Suprapubic skin (tissue), 4 donors: ENCODE data around the gene MYOM1. TPM values are rescaled to one million over a fixed set of nuclear protein-coding genes. Genes with fewer than 3 reads are reported as not detected.
"Not testable (repeated sequence)": the region's sequence is repeated elsewhere in the genome, so short reads cannot be mapped to it uniquely, and the experiment has no call there.

Source experiments
- DNase-seq, 2 donors: peaks; one replicate each; pipeline ENCODE4 v3.0.0-alpha.2; 2019; ENCODE audit warnings: low spot score in 2 of 2
- H3K27ac ChIP-seq: fragments of 200-600 bp; sonication (generic); one replicate; pipeline ENCODE4 v1.5.1; 2019
- H3K27me3 ChIP-seq: fragments of 200-600 bp; sonication (generic); one replicate; pipeline ENCODE4 v1.5.1; 2019
- H3K36me3 ChIP-seq: fragments of 200-600 bp; sonication (generic); one replicate; pipeline ENCODE4 v1.5.1; 2019
- H3K4me1 ChIP-seq: fragments of 200-600 bp; sonication (generic); one replicate; pipeline ENCODE4 v1.5.1; 2019
- H3K4me3 ChIP-seq: fragments of 200-600 bp; sonication (generic); one replicate; pipeline ENCODE4 v1.5.1; 2019; ENCODE audit warnings: mild to moderate bottlenecking
- H3K9me3 ChIP-seq: fragments of 200-600 bp; sonication (generic); one replicate; pipeline ENCODE4 v1.5.1; 2019
- CTCF ChIP-seq, 2 donors: fragments of 200-600 bp in 1 of 2; fragments of 450-650 bp in 1 of 2; sonication (generic) in 1 of 2; IDR thresholded peaks; one replicate each; pipeline ENCODE4 v1.5.1; 2016 to 2019; ENCODE audit warnings: antibody characterized with exemption in 2 of 2, mild to moderate bottlenecking in 1 of 2, moderate library complexity in 1 of 2
- EP300 ChIP-seq: sonication (generic); formaldehyde crosslinking; IDR thresholded peaks from one replicate; pipeline ENCODE4 v1.6.1; 2017; ENCODE audit warnings: antibody characterized with exemption
- POLR2A ChIP-seq, 2 donors: fragments of 450-650 bp; IDR thresholded peaks; one replicate each; pipeline ENCODE4 v1.6.1; 2017; ENCODE audit warnings: antibody characterized with exemption in 2 of 2, mild to moderate bottlenecking in 2 of 2, moderate library complexity in 2 of 2
- POLR2AphosphoS5 ChIP-seq, 3 donors: sonication (generic); formaldehyde crosslinking; IDR thresholded peaks; one replicate each; pipeline ENCODE4 v1.6.1; 2017; ENCODE audit warnings: antibody characterized with exemption in 3 of 3
- WGBS: methylation state at CpG from one replicate; pipeline ENCODE4 v1.1.5; 2018; 5-methylcytosine and 5-hydroxymethylcytosine counted together
- total RNA-seq, 4 donors: library from RNA; depleted of rRNA; stranded (reverse); fragments of >200 nt; gene quantifications; one replicate each; pipeline ENCODE4 v1.1.0, GENCODE V29; 2016

The MYOM1 gene
- total RNA-seq, 4 donors from 2014 or later, result 0.99 to 2.1 (median 1.6) TPM

- 40% methylated on average over 4 of the region's 4 CpGs for WGBS
- H3K9me3 ChIP-seq, result no peaks in the 10 kb centered on the region
- no peak for DNase-seq
- no peaks in the 10 kb centered on the region for H3K4me1 ChIP-seq
- H3K4me3 ChIP-seq, result no peak overlapping the region
- no peak overlapping the region for H3K27ac ChIP-seq
- H3K27me3 ChIP-seq, result no peaks in the 10 kb centered on the region
- H3K36me3 ChIP-seq, result no peaks in the 10 kb centered on the region
- TF ChIP-seq POLR2AphosphoS5 (IDR thresholded peaks at IDR 0.05) (no peak), POLR2A (IDR thresholded peaks at IDR 0.05) (no peak), EP300 (no peak), CTCF (IDR thresholded peaks at IDR 0.05) (no peak)
These were observed 182.3 kb downstream of the MYOM1 start for GRCh38 chr18:3037423-3037915.

GRCh38 chr18:3036108-3036507 lies 183.7 kb downstream of the MYOM1 start:
- no peak for DNase-seq
- Histone ChIP-seq H3K9me3 (no peaks in the 10 kb centered on the region), H3K27me3 (no peaks in the 10 kb centered on the region), H3K4me1 (no peaks in the 10 kb centered on the region), H3K4me3 (no peak overlapping the region), H3K36me3 (no peaks in the 10 kb centered on the region), H3K27ac (no peak overlapping the region)
- TF ChIP-seq EP300 (no peak), POLR2A (IDR thresholded peaks at IDR 0.05) (no peak), CTCF (IDR thresholded peaks at IDR 0.05) (no peak), POLR2AphosphoS5 (IDR thresholded peaks at IDR 0.05) (no peak)
- WGBS, result 65% methylated on average over 5 of the region's 5 CpGs

GRCh38 chr18:3035635-3036034 lies 184.1 kb downstream of the MYOM1 start:
- no peak for DNase-seq
- WGBS, result 93% methylated on average over 5 of the region's 5 CpGs
- no peak overlapping the region for H3K27ac ChIP-seq
- H3K9me3 ChIP-seq, result no peaks in the 10 kb centered on the region
- no peaks in the 10 kb centered on the region for H3K27me3 ChIP-seq
- no peak overlapping the region for H3K4me3 ChIP-seq
- TF ChIP-seq POLR2AphosphoS5 (IDR thresholded peaks at IDR 0.05) (no peak), POLR2A (IDR thresholded peaks at IDR 0.05) (no peak), CTCF (IDR thresholded peaks at IDR 0.05) (no peak), EP300 (no peak)
- no peaks in the 10 kb centered on the region for H3K36me3 ChIP-seq
- H3K4me1 ChIP-seq, result no peaks in the 10 kb centered on the region

- WGBS, result 89% methylated on average over 3 of the region's 3 CpGs
- Histone ChIP-seq H3K27me3 (no peaks in the 10 kb centered on the region), H3K9me3 (no peaks in the 10 kb centered on the region), H3K27ac (no peak overlapping the region), H3K4me3 (no peak overlapping the region), H3K4me1 (peaks cover 6% of the 10 kb centered on the region), H3K36me3 (no peaks in the 10 kb centered on the region)
- no peak for DNase-seq
- TF ChIP-seq POLR2A (IDR thresholded peaks at IDR 0.05) (no peak), CTCF (IDR thresholded peaks at IDR 0.05) (no peak), POLR2AphosphoS5 (IDR thresholded peaks at IDR 0.05) (no peak), EP300 (no peak)
These were observed 187.0 kb downstream of the MYOM1 start for GRCh38 chr18:3032721-3033120.

- no peak overlapping the region for H3K27ac ChIP-seq
- no peak for TF ChIP-seq EP300
- no peak for TF ChIP-seq POLR2A (IDR thresholded peaks at IDR 0.05)
- no peak for TF ChIP-seq POLR2AphosphoS5 (IDR thresholded peaks at IDR 0.05)
- no peak for TF ChIP-seq CTCF (IDR thresholded peaks at IDR 0.05)
- 46% methylated on average over 12 of the region's 12 CpGs for WGBS
- no peaks in the 10 kb centered on the region for H3K36me3 ChIP-seq
- H3K27me3 ChIP-seq, result no peaks in the 10 kb centered on the region
- H3K4me1 ChIP-seq, result peaks cover 6% of the 10 kb centered on the region
- no peak overlapping the region for H3K4me3 ChIP-seq
- DNase-seq, result no peak
- no peaks in the 10 kb centered on the region for H3K9me3 ChIP-seq
These were observed 190.4 kb downstream of the MYOM1 start for GRCh38 chr18:3029215-3029952.

GRCh38 chr18:3028115-3028514 lies 191.7 kb downstream of the MYOM1 start:
- not testable (repeated sequence) for DNase-seq, H3K36me3 ChIP-seq, H3K4me1 ChIP-seq, H3K27me3 ChIP-seq, H3K4me3 ChIP-seq, H3K9me3 ChIP-seq, H3K27ac ChIP-seq
- 90% methylated on average over 3 of the region's 3 CpGs for WGBS
